Endodermal cell (in vitro differentiated cells): ENCODE results near the gene RIC1. TPM values are rescaled to one million over a fixed set of nuclear protein-coding genes. Genes with fewer than 3 reads are reported as not detected.

Source experiments
- DNase-seq: peaks from one replicate; pipeline ENCODE4 v3.0.0-alpha.2; 2017
- H3K27ac ChIP-seq: 2 replicates; pipeline ENCODE4 v1.5.1; 2013; ENCODE audit warnings: mild to moderate bottlenecking, low read depth, low read length, moderate library complexity
- H3K27me3 ChIP-seq: 2 replicates; pipeline ENCODE4 v1.6.1; 2013; ENCODE audit warnings: mild to moderate bottlenecking, low read length, moderate library complexity; ENCODE audit not compliant: insufficient read depth, control insufficient read depth, poor library complexity, severe bottlenecking
- H3K36me3 ChIP-seq: 2 replicates; pipeline ENCODE4 v1.7.0; 2013; ENCODE audit warnings: mild to moderate bottlenecking, low read length, moderate library complexity; ENCODE audit not compliant: control insufficient read depth, insufficient read depth
- H3K4me1 ChIP-seq: one replicate; pipeline ENCODE4 v1.7.0; 2013; ENCODE audit warnings: low read length; ENCODE audit not compliant: control insufficient read depth, insufficient read depth
- H3K4me3 ChIP-seq: 2 replicates; pipeline ENCODE4 v1.5.1; 2013; ENCODE audit warnings: mild to moderate bottlenecking, low read length, moderate library complexity
- H3K9ac ChIP-seq: 2 replicates; pipeline ENCODE4 v1.6.1; 2013; ENCODE audit warnings: mild to moderate bottlenecking, low read length, moderate library complexity; ENCODE audit not compliant: poor library complexity, severe bottlenecking; ENCODE audit errors: extremely low read depth
- H3K9me3 ChIP-seq: 2 replicates; pipeline ENCODE4 v1.6.1; 2013; ENCODE audit warnings: mild to moderate bottlenecking, low read length, moderate library complexity; ENCODE audit not compliant: control insufficient read depth
- H3K27ac Mint-ChIP-seq: 2 replicates; pipeline ENCODE4 v1.8.0; 2020; ENCODE audit warnings: mixed read lengths
- H3K27me3 Mint-ChIP-seq: 2 replicates; pipeline ENCODE4 v1.8.0; 2021; ENCODE audit warnings: mild to moderate bottlenecking, mixed read lengths; ENCODE audit not compliant: insufficient read depth
- H3K36me3 Mint-ChIP-seq: 2 replicates; pipeline ENCODE4 v1.8.0; 2020; ENCODE audit warnings: low read depth, mixed read lengths
- H3K4me1 Mint-ChIP-seq: 2 replicates; pipeline ENCODE4 v1.8.0; 2020; ENCODE audit warnings: mixed read lengths
- H3K4me3 Mint-ChIP-seq: 2 replicates; pipeline ENCODE4 v1.8.0; 2020; ENCODE audit warnings: mild to moderate bottlenecking, moderate library complexity, mixed read lengths
- H3K9me3 Mint-ChIP-seq: 2 replicates; pipeline ENCODE4 v1.8.0; 2020; ENCODE audit warnings: mild to moderate bottlenecking, mixed read lengths
- WGBS, 2 experiments: methylation state at CpG; one replicate each; pipeline versions ENCODE4 v1.1.5 to v1.1.7; 2013; ENCODE audit warnings: missing lambda C conversion rate in 2 of 2, mixed read lengths in 1 of 2; ENCODE audit not compliant: insufficient coverage in 1 of 2, insufficient read length in 1 of 2; 5-methylcytosine and 5-hydroxymethylcytosine counted together
- total RNA-seq, 2 donors: library from RNA; stranded (reverse); fragmentation: NEBNext Ultra II Directional in 1 of 2; extraction: Animal tissue kit (Norgen Biotek cat#: 25700) in 1 of 2; gene quantifications; 2 replicates in 1 of 2; 3 replicates in 1 of 2; pipeline ENCODE4 v1.2.1, GENCODE V29; 2021
- TF ChIP-seq, protein P1 (sequence below): fragments of 200-600 bp; sonication (generic); conservative IDR thresholded peaks from 2 replicates; pipeline ENCODE4 v1.5.0; 2021; ENCODE audit warnings: antibody characterized with exemption, mild to moderate bottlenecking

Gene RIC1
- total RNA-seq, 2 donors from 2014 or later = 27.0 to 27.1 TPM

DNA sequence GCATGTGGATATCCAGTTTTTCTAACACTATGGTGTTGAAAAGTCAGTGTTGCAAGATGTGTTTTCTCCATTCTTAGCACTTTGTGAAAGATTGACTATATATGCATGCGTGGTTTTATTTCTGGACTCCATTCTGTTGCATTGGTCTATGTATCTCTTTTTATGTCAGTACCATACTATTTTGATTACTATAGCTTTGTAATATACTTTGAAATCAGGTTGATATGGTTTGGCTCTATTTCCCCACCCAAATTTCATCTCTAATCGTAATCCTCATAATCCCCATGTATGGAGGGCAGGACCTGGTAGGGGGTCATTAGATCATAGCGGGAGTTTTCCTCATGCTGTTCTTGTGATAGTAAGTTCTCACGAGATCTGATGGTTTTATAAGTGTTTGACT is 6.5 kb downstream of the RIC1 start:
- H3K36me3 Mint-ChIP-seq = peaks cover 18% of the 10 kb centered on the region

GRCh38 chr9:5639816-5640215 is 10.9 kb downstream of the RIC1 start:
- no peaks in the 10 kb centered on the region for H3K27me3 ChIP-seq
- peaks cover 20% of the 10 kb centered on the region for H3K9me3 Mint-ChIP-seq
- TF ChIP-seq, protein P1, sequence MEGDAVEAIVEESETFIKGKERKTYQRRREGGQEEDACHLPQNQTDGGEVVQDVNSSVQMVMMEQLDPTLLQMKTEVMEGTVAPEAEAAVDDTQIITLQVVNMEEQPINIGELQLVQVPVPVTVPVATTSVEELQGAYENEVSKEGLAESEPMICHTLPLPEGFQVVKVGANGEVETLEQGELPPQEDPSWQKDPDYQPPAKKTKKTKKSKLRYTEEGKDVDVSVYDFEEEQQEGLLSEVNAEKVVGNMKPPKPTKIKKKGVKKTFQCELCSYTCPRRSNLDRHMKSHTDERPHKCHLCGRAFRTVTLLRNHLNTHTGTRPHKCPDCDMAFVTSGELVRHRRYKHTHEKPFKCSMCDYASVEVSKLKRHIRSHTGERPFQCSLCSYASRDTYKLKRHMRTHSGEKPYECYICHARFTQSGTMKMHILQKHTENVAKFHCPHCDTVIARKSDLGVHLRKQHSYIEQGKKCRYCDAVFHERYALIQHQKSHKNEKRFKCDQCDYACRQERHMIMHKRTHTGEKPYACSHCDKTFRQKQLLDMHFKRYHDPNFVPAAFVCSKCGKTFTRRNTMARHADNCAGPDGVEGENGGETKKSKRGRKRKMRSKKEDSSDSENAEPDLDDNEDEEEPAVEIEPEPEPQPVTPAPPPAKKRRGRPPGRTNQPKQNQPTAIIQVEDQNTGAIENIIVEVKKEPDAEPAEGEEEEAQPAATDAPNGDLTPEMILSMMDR = no peak
- no peaks in the 10 kb centered on the region for H3K27me3 Mint-ChIP-seq
- H3K4me1 ChIP-seq = no peaks in the 10 kb centered on the region
- H3K27ac ChIP-seq = no peak overlapping the region
- peaks cover 26% of the 10 kb centered on the region for H3K36me3 Mint-ChIP-seq
- H3K4me3 ChIP-seq = peak overlapping the region; percentile 22
- peaks cover 30% of the 10 kb centered on the region for H3K9me3 ChIP-seq
- H3K9ac ChIP-seq = no peak overlapping the region
- H3K4me1 Mint-ChIP-seq = peaks cover 10% of the 10 kb centered on the region
- peaks cover 5% of the 10 kb centered on the region for H3K36me3 ChIP-seq
- no peak overlapping the region for H3K27ac Mint-ChIP-seq
- WGBS, 2 experiments = 100% methylated on average over 1 of the region's 1 CpG
- H3K4me3 Mint-ChIP-seq = no peak overlapping the region
- DNase-seq = no peak

More for the DNA sequence above, 6.5 kb downstream of the RIC1 start:
- Histone ChIP-seq H3K4me1 (no peaks in the 10 kb centered on the region), H3K27ac (no peak overlapping the region), H3K27me3 (no peaks in the 10 kb centered on the region), H3K9ac (no peak overlapping the region), H3K9me3 (peaks cover 35% of the 10 kb centered on the region), H3K4me3 (peak overlapping the region; percentile 41), H3K36me3 (no peaks in the 10 kb centered on the region)
- Mint-ChIP-seq H3K4me3 (no peak overlapping the region), H3K4me1 (peaks cover 24% of the 10 kb centered on the region), H3K27ac (no peak overlapping the region), H3K27me3 (no peaks in the 10 kb centered on the region), H3K9me3 (peaks cover 20% of the 10 kb centered on the region)
- 93 to 100% methylated on average over 1 to 3 of the region's 4 CpGs for WGBS, 2 experiments
- TF ChIP-seq, protein P1 = no peak
- no peak for DNase-seq

DNA sequence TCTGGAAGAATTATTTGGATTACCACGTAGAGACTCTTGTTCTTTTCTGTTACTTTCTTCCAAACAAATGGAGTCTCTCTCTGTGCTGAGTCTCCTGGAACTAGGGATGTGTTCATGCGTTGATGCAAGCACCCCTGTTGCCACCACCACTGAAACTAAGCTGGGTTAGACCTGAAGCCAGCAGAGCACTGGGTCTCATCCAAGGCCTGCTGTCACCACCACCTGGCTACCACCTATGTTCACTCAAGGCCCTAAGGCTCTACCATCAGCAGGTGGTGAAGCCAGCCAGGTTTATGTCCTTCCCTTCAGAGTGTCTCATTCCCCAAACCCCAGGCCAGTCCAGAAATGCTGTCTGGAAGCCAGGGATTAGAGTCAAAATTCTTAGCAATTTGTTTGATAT is 13.3 kb downstream of the RIC1 start:
- Histone ChIP-seq H3K27me3 (no peaks in the 10 kb centered on the region), H3K4me3 (no peak overlapping the region), H3K9ac (no peak overlapping the region), H3K4me1 (no peaks in the 10 kb centered on the region), H3K36me3 (peaks cover 5% of the 10 kb centered on the region), H3K27ac (no peak overlapping the region), H3K9me3 (peaks cover 19% of the 10 kb centered on the region)
- H3K36me3 Mint-ChIP-seq = peaks cover 19% of the 10 kb centered on the region
- no peak overlapping the region for H3K4me3 Mint-ChIP-seq
- peaks cover 9% of the 10 kb centered on the region for H3K9me3 Mint-ChIP-seq
- H3K4me1 Mint-ChIP-seq = peaks cover 10% of the 10 kb centered on the region
- WGBS, 2 experiments = 92 to 94% methylated on average over 2 of the region's 2 CpGs
- DNase-seq = no peak
- no peak overlapping the region for H3K27ac Mint-ChIP-seq
- TF ChIP-seq, protein P1 = no peak
- H3K27me3 Mint-ChIP-seq = no peaks in the 10 kb centered on the region
